Left colon (tissue), 2 donors: ENCODE data around the gene TMEM116. TPM values are rescaled to one million over a fixed set of nuclear protein-coding genes. Genes with fewer than 3 reads are reported as not detected.
"Not testable (repeated sequence)": the region's sequence is repeated elsewhere in the genome, so short reads cannot be mapped to it uniquely, and the experiment has no call there.

Experiments
- ATAC-seq: fragments of 200-7000 bp; cut with Tn5 transposase; one replicate; pipeline ENCODE4 v1.9.1; 2020; ENCODE audit warnings: mild to moderate bottlenecking, moderate library complexity
- DNase-seq, 2 donors: peaks; one replicate each; pipeline ENCODE4 v3.0.0-alpha.2; 2020
- intact Hi-C, 2 donors: fragments of 100-400 bp; cut with DNase I in 1 of 2; cut with micrococcal nuclease in 1 of 2; formaldehyde crosslinking; loops; one replicate each; pipeline versions ENCODE4 v1.11.2 to v1.14.0; 2022; cut with DNase I, micrococcal nuclease
- total RNA-seq, 2 donors: library from RNA; stranded (reverse); fragmentation: NEBNext Ultra II Directional; extraction: Animal tissue kit (Norgen Biotek cat#: 25700); gene quantifications; one replicate each; pipeline ENCODE4 v1.2.1, GENCODE V29; 2021
- donor health status: DM: no; HTN: no; CAD: no.
- donor health status: DM: yes; HTN: yes; CAD: no.

TMEM116 gene
- total RNA-seq, 2 donors from 2014 or later, result 9.3 to 11.9 TPM

DNA sequence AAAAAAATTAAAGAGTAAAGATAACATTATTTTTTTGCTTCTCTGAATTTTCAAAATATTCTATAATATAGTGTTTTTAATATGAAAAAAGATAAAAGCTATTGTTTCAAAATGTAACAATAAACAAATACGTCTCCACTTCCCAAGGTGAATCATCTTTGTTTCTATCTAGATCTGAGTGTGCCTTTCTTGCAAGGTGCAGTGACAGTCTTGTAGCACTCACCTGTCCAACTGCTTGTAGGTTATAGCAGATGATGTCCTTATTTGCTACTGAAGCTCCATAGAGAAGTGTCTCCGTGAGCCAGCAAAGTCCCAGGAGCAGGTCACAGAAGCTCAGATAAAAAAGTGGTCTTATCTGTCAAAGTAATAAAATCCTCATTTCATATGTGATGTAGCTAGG, 21.4 kb downstream of the TMEM116 start:
- no peak for DNase-seq
- intact Hi-C loops, result no loop called here
- ATAC-seq, result no peak

DNA sequence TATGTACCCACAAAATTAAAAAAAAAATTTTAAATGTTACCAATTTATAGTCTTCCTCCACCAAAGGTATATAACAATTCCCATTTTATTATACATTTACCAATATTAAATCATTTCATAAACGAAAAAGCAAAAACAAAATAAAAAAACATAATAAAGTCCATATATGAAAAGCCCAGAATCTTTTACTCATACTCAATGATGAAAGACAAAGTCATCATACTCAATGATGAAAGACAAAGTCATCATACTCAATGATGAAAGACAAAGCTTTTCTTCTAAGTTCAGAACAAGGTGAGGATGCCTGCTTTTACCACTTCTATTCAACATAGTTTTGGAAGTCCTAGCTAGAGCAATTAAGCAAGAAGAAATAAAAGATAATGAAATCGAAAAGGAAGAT, 28.1 kb downstream of the TMEM116 start:
- intact Hi-C loops, result no loop called here
- DNase-seq (no peak), ATAC-seq (no peak)

DNA sequence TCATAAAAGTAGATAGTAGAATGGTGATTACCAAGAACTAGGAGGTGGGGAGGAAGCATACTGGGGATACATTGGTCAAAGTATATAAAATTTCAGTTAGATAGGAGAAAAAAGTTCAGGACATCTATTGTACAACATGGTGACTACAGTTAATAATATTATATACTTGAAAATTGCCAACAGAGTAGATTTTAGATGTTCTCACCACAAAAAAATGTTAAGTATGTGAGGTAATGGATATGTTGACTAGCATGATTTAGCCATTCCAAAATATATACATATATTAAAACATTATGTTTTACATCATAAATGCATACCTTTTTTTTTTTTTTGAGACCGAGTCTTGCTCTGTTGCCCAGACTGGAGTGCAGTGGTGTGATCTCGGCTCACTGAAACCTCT, 31.0 kb downstream of the TMEM116 start:
- ATAC-seq, result no peak
- no peak for DNase-seq
- intact Hi-C loops, result no loop called here

DNA sequence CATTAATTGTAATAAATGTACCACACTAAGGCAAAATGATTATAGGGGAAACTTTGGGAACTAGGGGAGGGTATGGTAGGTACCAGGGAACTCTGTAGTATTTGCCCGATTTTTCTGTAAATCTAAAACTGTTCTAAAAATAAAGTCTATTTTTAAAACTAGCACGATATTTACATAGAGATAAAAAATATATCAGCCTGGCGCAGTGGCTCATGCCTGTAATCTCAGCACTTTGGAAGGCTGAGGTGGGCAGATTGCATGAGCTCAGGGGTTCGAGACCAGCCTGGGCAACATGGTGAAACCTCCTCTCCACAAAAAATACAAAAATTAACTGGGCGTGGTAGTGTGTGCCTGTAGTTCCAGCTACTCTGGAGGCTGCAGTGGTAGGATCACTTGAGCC, 32.4 kb downstream of the TMEM116 start:
- ATAC-seq, result no peak
- no peak for DNase-seq
- intact Hi-C loops, result no loop called here

DNA sequence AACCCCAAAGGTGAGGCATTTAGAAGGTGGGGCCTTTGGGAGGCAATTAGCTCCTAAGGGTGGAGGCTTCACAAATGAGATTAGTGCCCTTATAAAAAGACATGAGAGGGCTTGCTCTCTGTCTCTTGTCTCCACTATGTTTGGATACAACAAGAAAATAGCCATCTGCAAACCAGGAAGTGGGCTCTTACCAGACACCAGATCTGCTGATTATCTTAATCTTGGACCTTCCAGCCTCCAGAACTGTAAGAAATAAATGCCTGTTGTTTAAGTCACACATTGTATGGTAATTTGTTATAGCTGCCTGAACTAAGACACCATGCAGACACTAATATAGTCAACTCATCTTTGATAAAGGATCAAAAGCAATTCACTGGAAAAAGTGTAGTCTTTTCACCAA, 34.4 kb downstream of the TMEM116 start:
- DNase-seq, result no peak
- peak; percentile 15 for ATAC-seq
- intact Hi-C loops, result no loop called here

DNA sequence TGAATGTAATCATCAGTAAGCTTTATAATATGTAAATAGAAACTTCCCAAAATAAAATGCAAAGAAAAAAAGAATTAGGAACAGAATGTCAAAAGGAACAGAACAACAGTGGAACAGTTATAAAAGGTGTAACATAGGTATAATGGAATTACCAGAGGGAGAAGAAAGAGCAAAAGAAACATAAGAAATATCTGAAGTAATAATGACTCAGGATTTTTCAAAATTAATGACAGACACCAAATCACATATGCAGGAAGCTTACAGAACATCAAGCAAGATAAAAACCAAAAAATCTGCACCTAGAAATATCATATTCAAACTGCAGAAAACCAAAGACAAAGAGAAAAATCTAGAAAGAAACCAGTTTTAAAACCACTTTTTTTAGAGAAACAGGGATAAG, 36.1 kb downstream of the TMEM116 start:
- intact Hi-C loops, result no loop called here
- no peak for ATAC-seq
- no peak for DNase-seq

DNA sequence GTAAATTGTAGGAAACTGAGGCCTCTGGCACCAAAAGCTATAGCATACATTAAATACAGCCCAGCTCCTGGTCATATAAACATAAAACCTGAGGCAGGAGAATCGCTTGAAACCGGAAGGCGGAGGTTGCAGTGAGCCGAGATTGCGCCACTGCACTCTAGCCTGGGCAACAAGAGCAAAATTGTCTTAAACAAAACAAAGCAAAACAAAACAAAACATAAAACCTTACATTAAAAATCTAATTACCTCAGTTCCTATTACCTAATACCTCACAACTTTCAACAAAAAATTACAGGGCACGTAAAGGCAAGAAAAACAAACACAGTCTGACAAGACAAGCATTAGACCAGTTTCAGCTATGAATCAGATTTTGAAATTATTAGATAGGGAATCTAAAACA, 36.7 kb downstream of the TMEM116 start:
- DNase-seq (no peak), ATAC-seq (no peak)
- intact Hi-C loops, result no loop called here

DNA sequence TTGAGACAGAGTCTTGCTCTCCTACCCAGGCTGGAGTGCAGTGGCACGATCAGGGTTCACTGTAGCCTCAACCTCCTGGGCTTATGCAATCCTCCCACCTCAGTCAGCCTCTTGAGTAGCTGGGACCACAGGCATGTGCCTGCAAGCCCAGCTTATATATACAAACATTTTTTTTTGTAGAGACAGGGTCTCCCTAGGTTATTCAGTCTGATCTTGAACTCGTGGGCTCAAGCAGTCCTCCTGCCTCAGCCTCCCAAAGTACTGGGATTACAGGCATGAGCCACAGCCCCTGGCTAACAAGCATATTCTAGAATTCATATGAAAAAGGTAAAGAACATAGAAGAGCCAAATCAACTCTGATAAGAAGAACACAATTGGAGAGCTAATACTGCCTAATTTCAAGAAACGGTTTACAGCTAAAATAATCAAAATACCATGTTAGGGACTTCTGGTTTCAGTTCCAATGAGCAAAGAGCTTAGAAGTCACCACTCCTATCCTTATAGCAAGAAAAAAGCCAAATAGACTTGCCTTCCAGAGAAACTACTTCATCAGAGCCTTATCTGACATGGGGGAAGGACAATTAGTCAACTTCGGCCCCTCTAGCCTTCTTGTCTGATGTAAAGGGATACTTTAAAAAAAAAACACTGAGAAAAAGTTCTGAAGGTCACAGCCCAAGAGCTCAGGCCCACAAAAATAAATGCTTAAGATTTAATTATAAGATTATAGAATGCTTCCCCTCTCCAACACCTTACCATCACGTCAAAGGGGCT, 37.6 kb downstream of the TMEM116 start:
- DNase-seq, result no peak
- intact Hi-C loops, result no loop called here
- no peak for ATAC-seq

DNA sequence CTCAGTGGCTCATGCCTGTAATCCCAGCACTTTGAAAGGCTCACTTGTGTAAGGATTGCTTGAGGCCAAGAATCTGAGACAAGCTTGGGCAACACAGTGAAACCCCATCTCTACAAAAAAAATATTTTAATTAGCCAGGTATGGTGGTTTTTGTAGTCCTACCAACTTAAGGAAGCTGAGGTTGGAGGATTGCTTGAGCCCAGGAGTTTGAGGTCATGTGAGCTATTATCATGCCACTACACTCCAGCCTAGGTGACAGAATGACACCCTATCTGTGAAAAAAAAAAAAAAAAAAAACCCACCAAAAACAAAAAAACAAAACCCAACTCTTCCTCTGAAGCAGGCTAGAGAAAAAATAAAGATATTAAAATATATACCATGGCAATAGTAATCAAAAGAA, 41.2 kb downstream of the TMEM116 start:
- intact Hi-C loops, result no loop called here

DNA sequence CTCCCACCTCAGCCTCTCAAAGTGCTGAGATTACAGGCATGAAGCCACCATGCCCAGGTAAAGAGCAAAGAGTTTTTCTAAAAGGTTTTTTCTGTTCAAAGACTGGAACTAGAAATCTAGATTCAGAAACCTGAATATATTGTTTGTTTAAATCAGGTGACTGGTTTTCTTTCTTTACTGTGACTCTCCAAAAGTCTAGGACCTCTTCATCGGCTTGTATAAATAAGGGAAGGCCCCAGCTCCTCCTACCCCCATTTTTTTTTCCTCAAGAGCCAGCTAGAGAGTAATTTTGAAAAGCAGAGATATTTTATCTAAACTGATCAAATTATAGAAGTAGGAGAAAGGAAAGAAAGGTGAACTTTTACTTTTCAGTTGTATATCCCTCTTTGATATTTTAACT, 48.0 kb downstream of the TMEM116 start:
- intact Hi-C loops, result no loop called here
- ATAC-seq, result no peak
- no peak for DNase-seq

More for the DNA sequence above, 41.2 kb downstream of the TMEM116 start:
- DNase-seq, result no peak
- no peak for ATAC-seq

DNA sequence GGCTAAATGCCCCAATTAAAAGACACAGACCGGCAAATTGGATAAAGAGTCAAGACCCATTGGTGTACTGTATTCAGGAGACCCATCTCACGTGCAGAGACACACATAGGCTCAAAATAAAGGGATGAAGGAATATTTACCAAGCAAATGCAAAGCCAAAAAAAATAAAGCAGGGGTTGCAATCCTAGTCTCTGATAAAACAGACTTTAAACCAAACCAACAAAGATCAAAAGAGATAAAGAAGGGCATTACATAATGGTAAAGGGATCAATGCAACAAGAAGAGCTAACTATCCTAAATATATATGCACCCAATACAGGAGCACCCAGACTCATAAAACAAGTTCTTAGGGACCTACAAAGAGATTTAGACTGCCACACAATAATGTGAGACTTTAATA, 53.4 kb downstream of the TMEM116 start:
- DNase-seq, intact Hi-C loops, ATAC-seq: not testable (repeated sequence)

DNA sequence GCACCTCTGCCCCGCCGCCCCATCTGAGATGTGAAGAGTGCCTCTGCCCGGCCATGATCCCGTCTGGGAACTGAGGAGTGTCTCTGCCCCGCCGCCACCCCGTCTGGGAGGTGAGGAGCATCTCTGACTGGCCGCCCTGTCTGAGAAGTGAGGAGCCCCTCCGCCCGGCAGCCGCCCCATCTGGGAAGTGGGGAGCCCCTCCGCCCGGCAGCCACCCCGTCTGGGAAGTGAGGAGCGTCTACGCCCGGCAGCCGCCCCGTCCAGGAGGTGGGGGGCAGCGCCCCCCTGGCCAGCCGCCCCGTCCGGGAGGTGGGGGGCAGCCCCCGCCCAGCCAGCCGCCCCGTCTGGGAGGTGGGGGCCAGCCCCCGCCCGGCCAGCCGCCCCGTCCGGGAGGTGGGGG, 55.7 kb downstream of the TMEM116 start:
- ATAC-seq, intact Hi-C loops, DNase-seq: not testable (repeated sequence)

DNA sequence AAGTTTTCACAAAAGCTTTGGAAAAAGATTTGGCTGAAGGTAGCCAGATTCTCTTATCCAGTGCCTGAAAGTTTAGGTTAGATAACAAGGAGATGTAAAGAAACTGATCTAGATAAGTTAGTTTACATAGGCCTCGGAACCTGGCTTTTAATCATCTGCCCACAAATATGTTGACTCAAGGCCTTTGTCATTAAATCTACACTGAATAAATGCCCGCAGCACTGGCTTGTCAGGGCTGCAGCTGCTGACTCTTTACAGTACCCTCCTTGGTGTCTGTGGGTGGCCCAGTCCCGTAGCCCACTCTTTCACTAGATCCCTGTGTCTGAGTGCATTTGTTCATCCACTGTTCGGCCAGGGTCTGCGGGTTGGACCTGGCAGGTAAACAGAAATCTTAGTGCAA, 58.0 kb downstream of the TMEM116 start:
- DNase-seq (no peak), ATAC-seq (no peak)
- intact Hi-C loops, result no loop called here

DNA sequence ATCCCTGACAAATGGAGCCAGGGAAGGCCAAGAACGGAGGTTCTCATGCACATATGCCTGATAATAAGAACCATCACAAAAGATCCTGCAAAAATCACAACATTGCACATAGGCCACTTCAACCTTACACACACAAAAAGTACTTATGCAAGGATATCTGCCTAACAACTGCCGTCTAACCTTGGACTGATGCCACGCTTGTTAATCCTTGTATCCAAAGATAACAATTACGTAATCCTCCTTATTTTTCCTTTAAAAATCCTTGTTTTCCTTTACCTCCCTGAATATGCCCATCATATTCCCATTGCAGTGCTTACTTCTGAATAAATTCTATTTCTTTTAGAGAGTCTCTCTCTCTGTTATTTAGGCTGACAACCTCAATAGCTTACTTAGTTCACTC, 59.5 kb downstream of the TMEM116 start:
- ATAC-seq (no peak), DNase-seq (no peak)
- intact Hi-C loops, result no loop called here

DNA sequence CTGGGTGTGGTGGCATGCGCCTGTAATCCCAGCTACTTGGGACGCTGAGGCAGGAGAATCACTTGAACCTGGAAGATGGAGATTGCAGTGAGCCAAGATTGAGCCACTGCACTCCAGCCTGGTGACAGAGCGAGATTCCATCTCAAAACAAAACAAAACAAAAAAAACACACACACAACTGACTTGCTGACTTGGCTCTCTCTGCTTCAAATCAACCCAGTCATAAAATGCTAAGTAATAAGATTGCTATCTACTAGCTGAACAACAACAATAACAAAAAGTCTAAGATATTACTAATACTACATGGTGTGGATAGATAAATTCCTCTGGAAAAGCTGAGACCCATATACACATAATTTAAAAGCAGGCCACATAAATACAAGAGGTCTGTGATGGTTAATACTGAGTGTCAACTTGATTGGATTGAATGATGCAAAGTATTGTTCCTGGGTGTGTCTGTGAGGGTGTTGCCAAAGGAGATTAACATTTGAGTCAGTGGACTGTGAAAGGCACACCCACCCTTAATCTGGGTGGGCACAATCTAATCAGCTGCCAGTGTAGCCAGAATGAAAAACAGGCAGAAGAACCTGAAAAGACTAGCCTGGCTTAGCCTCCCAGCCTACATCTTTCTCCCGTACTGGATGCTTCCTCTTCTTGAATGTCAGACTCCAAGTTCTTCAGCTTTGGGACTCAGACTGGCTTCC, 60.7 kb downstream of the TMEM116 start:
- ATAC-seq, DNase-seq, intact Hi-C loops: not testable (repeated sequence)

DNA sequence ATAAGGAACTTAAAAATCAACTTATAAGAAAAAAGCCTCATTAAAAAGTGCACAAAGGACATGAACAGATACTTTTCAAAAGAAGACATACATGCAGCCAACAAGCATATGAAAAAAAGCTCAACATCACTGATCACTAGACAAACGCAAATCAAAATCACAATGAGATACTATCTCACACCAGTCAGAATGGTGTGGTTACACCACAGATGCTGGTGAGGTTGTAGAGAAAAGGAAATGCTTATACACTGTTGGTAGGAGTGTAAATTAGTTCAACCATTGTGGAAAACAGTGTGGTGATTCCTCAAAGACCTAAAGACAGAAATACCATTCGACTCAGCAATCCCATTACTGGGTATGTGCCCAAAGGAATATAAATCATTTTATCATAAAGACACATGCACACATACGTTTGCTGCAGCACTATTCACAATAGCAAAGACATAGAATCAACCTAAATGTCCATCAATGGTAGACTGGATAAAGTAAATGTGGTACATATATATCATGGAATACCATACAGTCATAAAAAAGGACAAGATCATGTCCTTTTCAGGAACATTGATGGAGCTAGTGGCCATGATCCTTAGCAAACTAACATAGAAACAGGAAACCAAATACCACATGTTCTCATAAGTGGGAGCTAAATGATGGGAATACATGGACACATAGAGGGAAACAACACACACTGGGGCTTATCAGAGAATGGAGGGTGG, 61.8 kb downstream of the TMEM116 start:
- intact Hi-C loops, DNase-seq, ATAC-seq: not testable (repeated sequence)

DNA sequence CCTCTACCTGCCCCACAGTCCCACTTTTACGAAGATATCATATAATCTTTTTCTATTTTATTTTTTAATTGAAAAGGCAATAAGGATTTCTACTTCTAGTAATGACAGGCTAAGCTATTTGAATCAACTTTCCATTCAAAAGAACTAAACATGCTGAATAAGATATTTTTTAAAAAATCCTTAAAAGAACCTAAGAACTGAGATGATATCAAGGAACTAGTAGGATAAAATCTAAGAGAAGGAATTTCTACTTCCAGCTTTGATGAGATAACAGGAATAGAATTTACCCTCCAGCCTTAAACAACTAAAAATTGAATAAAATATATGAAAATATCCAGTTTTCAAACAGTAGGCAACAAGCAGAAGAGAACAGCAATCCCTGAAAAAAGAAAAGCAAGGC, 69.0 kb downstream of the TMEM116 start:
- intact Hi-C loops, result no loop called here

DNA sequence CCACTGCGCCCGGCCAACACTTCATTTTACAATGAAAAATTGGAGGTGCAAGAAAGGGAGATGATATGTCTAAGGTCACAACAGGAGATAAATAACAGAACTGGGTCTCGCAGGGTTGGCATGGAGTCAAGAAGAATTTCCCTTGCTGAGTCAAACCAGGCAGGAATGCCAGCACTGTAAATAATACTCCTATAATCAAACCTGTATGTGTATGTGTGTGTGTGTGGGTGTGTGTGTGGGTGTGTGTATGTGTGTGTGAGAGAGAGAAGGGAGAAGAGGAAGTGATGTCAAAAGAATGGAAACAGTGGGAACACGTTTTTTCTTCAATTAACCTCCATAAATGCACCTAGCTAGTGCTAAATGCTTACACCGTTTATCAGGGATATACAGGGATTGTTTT, 70.4 kb downstream of the TMEM116 start:
- ATAC-seq (peak; percentile 93), DNase-seq (peak; percentile 48 to 49)
- intact Hi-C loops, result no loop called here

More for the DNA sequence above, 69.0 kb downstream of the TMEM116 start:
- ATAC-seq, result no peak
- DNase-seq, result no peak

DNA sequence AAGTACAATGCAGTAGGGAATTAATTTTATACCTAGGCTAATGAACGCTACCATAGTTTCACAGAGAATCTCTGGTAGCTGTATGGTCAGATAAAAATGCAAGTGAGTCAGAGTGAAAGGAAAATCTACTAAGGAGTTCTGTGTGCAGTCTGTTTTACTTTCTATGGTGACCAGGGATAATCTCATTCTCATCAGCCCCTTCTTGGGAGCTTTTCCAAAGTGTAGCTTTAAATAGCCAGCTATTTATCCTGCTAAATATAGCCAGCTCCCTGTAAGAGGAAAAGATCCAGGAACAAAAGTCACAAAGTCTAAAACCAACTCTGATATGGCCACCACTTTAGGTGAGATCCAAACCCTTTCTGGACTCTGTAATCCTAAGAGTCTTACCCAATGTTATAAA, 75.5 kb downstream of the TMEM116 start:
- ATAC-seq (no peak), DNase-seq (no peak)
- intact Hi-C loops, result no loop called here

DNA sequence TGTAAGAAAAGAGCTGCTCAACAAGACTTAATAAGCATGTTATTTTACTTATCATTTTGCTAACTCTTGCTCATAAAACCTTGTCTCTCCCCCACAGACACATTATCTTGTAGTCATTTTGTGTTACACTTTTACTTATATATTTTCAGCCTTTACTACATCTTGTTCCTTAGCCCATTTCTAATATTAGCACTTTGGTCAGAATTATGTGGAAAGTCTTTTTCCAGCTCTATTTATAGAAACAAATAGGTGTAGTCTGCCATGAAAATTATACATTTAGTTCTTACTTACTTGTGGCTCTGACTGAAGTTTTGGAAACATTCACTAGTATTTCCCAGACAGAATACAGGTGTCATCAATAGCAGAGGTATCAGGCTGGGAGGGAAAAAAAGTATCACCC, 76.1 kb downstream of the TMEM116 start:
- intact Hi-C loops, result no loop called here

More for the DNA sequence above, 76.1 kb downstream of the TMEM116 start:
- ATAC-seq (no peak), DNase-seq (no peak)
